DND-41 (cell line): Measurements from ENCODE around the gene TTC8.
"Not testable (repeated sequence)": the region's sequence is repeated elsewhere in the genome, so short reads cannot be mapped to it uniquely, and the experiment has no call there.

ENCODE experiments used
- ATAC-seq: fragments of 200-7000 bp; cut with Tn5 transposase; 3 replicates; pipeline ENCODE4 v1.9.1; 2021; ENCODE audit warnings: low read depth; ENCODE audit not compliant: insufficient read depth
- DNase-seq: peaks from one replicate; pipeline ENCODE4 v3.0.0-alpha.2; 2020
- H2AFZ ChIP-seq: 2 replicates; pipeline ENCODE4 v1.6.0; 2012; ENCODE audit warnings: low read depth, low read length
- H3K27ac ChIP-seq: 2 replicates; pipeline ENCODE4 v1.5.1; 2012; ENCODE audit warnings: low read length, inconsistent platforms
- H3K27me3 ChIP-seq: fragments of 200-600 bp; sonication (generic); 2 replicates; pipeline ENCODE4 v1.6.0; 2012; ENCODE audit warnings: low read length, mild to moderate bottlenecking, inconsistent platforms; ENCODE audit not compliant: insufficient read depth, poor library complexity
- H3K36me3 ChIP-seq: 2 replicates; pipeline ENCODE4 v1.5.1; 2012; ENCODE audit warnings: low read length, inconsistent platforms; ENCODE audit not compliant: insufficient read depth
- H3K4me1 ChIP-seq: 2 replicates; pipeline ENCODE4 v1.5.1; 2012; ENCODE audit warnings: mild to moderate bottlenecking, low read length; ENCODE audit not compliant: insufficient read depth
- H3K4me2 ChIP-seq: 2 replicates; pipeline ENCODE4 v1.6.0; 2012; ENCODE audit warnings: mild to moderate bottlenecking, moderate library complexity, low read length, inconsistent platforms; ENCODE audit not compliant: insufficient read depth
- H3K4me3 ChIP-seq, 2 experiments: fragments of 200-600 bp in 1 of 2; shearing (Covaris generic) in 1 of 2; 2 replicates each; pipeline ENCODE4 v1.5.1; 2012 to 2016; ENCODE audit warnings: inconsistent platforms in 2 of 2, low read length in 2 of 2, mild to moderate bottlenecking in 2 of 2, low read depth in 1 of 2, moderate library complexity in 1 of 2
- H3K79me2 ChIP-seq: 2 replicates; pipeline ENCODE4 v1.6.0; 2012; ENCODE audit warnings: low read length, inconsistent platforms; ENCODE audit not compliant: insufficient read depth
- H3K9ac ChIP-seq: 2 replicates; pipeline ENCODE4 v1.6.0; 2012; ENCODE audit warnings: low read depth, mild to moderate bottlenecking, inconsistent platforms, low read length, moderate library complexity
- H3K9me3 ChIP-seq: 2 replicates; pipeline ENCODE4 v1.5.1; 2012; ENCODE audit warnings: low read length, moderate library complexity, mild to moderate bottlenecking, inconsistent platforms; ENCODE audit not compliant: insufficient read depth, severe bottlenecking
- H4K20me1 ChIP-seq: 2 replicates; pipeline ENCODE4 v1.6.0; 2012; ENCODE audit warnings: low read length; ENCODE audit not compliant: insufficient read depth
- CTCF ChIP-seq: IDR thresholded peaks from 2 replicates; pipeline ENCODE4 v1.5.1; 2012; ENCODE audit warnings: borderline replicate concordance, low read length, moderate library complexity, mild to moderate bottlenecking; ENCODE audit not compliant: poor library complexity, severe bottlenecking; ENCODE audit errors: extremely low read depth
- EZH2 ChIP-seq: IDR thresholded peaks from 3 replicates; pipeline ENCODE4 v1.6.1; 2012; ENCODE audit warnings: borderline replicate concordance, low read depth, mild to moderate bottlenecking, moderate library complexity, low read length, inconsistent platforms; ENCODE audit not compliant: severe bottlenecking

The TTC8 gene

GRCh38 chr14:88804477-88804876 is 20.0 kb upstream of the TTC8 start:
- ATAC-seq: no peak

GRCh38 chr14:88808359-88808758 is 16.1 kb upstream of the TTC8 start:
- Histone ChIP-seq H4K20me1 (no peaks in the 10 kb centered on the region), H3K27me3 (no peaks in the 10 kb centered on the region), H3K4me2 (no peak overlapping the region), H3K9me3 (no peaks in the 10 kb centered on the region), H3K79me2 (no peaks in the 10 kb centered on the region), H3K36me3 (no peaks in the 10 kb centered on the region), H2AFZ (no peak overlapping the region), H3K4me3 (no peak overlapping the region), H3K27ac (no peak overlapping the region), H3K4me1 (no peaks in the 10 kb centered on the region), H3K9ac (no peak overlapping the region)
- ATAC-seq: no peak
- DNase-seq: no peak
- TF ChIP-seq CTCF (no peak), EZH2 (no peak)

More at GRCh38 chr14:88804477-88804876, 20.0 kb upstream of the TTC8 start:
- H3K36me3 ChIP-seq: no peaks in the 10 kb centered on the region
- H2AFZ ChIP-seq: no peak overlapping the region
- H3K9ac ChIP-seq: no peak overlapping the region
- no peaks in the 10 kb centered on the region for H3K4me1 ChIP-seq
- H3K27ac ChIP-seq: no peak overlapping the region
- H3K9me3 ChIP-seq: no peaks in the 10 kb centered on the region
- H3K4me3 ChIP-seq: no peak overlapping the region
- no peaks in the 10 kb centered on the region for H3K79me2 ChIP-seq
- DNase-seq: no peak
- no peak overlapping the region for H3K4me2 ChIP-seq
- H4K20me1 ChIP-seq: no peaks in the 10 kb centered on the region
- H3K27me3 ChIP-seq: no peaks in the 10 kb centered on the region
- TF ChIP-seq CTCF (no peak), EZH2 (no peak)

- H3K27me3 ChIP-seq: peaks cover 2% of the 10 kb centered on the region
- no peaks in the 10 kb centered on the region for H3K4me1 ChIP-seq
- no peak overlapping the region for H3K27ac ChIP-seq
- TF ChIP-seq EZH2 (no peak), CTCF (no peak)
- H3K9ac ChIP-seq: no peak overlapping the region
- H3K36me3 ChIP-seq: no peaks in the 10 kb centered on the region
- H3K4me3 ChIP-seq: no peak overlapping the region
- no peak overlapping the region for H3K4me2 ChIP-seq
- no peak overlapping the region for H2AFZ ChIP-seq
- H4K20me1 ChIP-seq: no peaks in the 10 kb centered on the region
- H3K79me2 ChIP-seq: no peaks in the 10 kb centered on the region
- no peaks in the 10 kb centered on the region for H3K9me3 ChIP-seq
- no peak for ATAC-seq
- DNase-seq: no peak
Measured at GRCh38 chr14:88815980-88816379, 8.5 kb upstream of the TTC8 start.

- Histone ChIP-seq H3K9ac (no peak overlapping the region), H3K36me3 (no peaks in the 10 kb centered on the region), H4K20me1 (no peaks in the 10 kb centered on the region), H2AFZ (no peak overlapping the region), H3K4me3 (no peak overlapping the region), H3K4me1 (no peaks in the 10 kb centered on the region), H3K79me2 (no peaks in the 10 kb centered on the region), H3K9me3 (no peaks in the 10 kb centered on the region), H3K4me2 (no peak overlapping the region), H3K27me3 (peaks cover 2% of the 10 kb centered on the region), H3K27ac (no peak overlapping the region)
- TF ChIP-seq CTCF (no peak), EZH2 (no peak)
- ATAC-seq: no peak
- no peak for DNase-seq
Measured at GRCh38 chr14:88818018-88818417, 6.4 kb upstream of the TTC8 start.

GRCh38 chr14:88819674-88820073 is 4.8 kb upstream of the TTC8 start:
- not testable (repeated sequence) for H3K36me3 ChIP-seq, H3K9ac ChIP-seq, H3K27me3 ChIP-seq, H3K9me3 ChIP-seq, H3K4me1 ChIP-seq, H4K20me1 ChIP-seq, H3K4me2 ChIP-seq, ATAC-seq, H3K79me2 ChIP-seq, H2AFZ ChIP-seq, H3K4me3 ChIP-seq, H3K27ac ChIP-seq, DNase-seq
